HepG2 (cell line): ENCODE measurements around the gene ENHO. TPM values are rescaled to one million over a fixed set of nuclear protein-coding genes. Genes with fewer than 3 reads are reported as not detected.
A peak's percentile ranks its signal among the peaks of the same experiment; 100 is the strongest.

ENCODE experiments used
- CREM ChIP-seq, 2 experiments: sonication (generic) in 1 of 2; formaldehyde crosslinking in 1 of 2; IDR thresholded peaks; 2 replicates each; pipeline versions ENCODE4 v1.4.0 to v1.6.1; 2016 to 2020; ENCODE audit warnings: antibody characterized with exemption in 1 of 2, mild to moderate bottlenecking in 1 of 2, missing genetic modification reagents in 1 of 2
- ELF1 ChIP-seq: sonication (generic); formaldehyde crosslinking; IDR thresholded peaks from 2 replicates; pipeline ENCODE4 v1.4.0; 2020; ENCODE audit warnings: missing genetic modification reagents
- GATAD2A ChIP-seq: IDR thresholded peaks from 2 replicates; pipeline ENCODE4 v1.6.1; 2016
- ISL2 ChIP-seq: sonication (generic); formaldehyde crosslinking; IDR thresholded peaks from 2 replicates; pipeline ENCODE4 v1.5.0; 2020; ENCODE audit warnings: missing genetic modification reagents
- KLF9 ChIP-seq: IDR thresholded peaks from 2 replicates; pipeline ENCODE4 v1.6.1; 2016; ENCODE audit warnings: low read depth
- SAFB2 ChIP-seq: sonication (generic); formaldehyde crosslinking; IDR thresholded peaks from 2 replicates; pipeline ENCODE4 v1.5.1; 2020; ENCODE audit warnings: missing genetic modification reagents, low read depth, mild to moderate bottlenecking, borderline replicate concordance
- SOX6 ChIP-seq, 2 experiments: fragments of 450-650 bp in 1 of 2; sonication (generic) in 1 of 2; formaldehyde crosslinking in 1 of 2; IDR thresholded peaks; 2 replicates each; pipeline versions ENCODE4 v1.4.0 to v1.6.1; 2017 to 2020; ENCODE audit warnings: antibody characterized with exemption in 1 of 2, mild to moderate bottlenecking in 1 of 2, missing genetic modification reagents in 1 of 2
- TAF1 ChIP-seq: sonication (generic); formaldehyde crosslinking; IDR thresholded peaks from 2 replicates; pipeline ENCODE4 v1.4.0; 2020; ENCODE audit warnings: missing genetic modification reagents
- TBL1XR1 ChIP-seq: fragments of 150-350 bp; IDR thresholded peaks from 2 replicates; pipeline ENCODE4 v1.6.1; 2014; ENCODE audit warnings: borderline replicate concordance, low read length; ENCODE audit not compliant: partially characterized antibody
- TCF7 ChIP-seq: sonication (generic); IDR thresholded peaks from 2 replicates; pipeline ENCODE4 v1.6.1; 2016; ENCODE audit warnings: antibody characterized with exemption, low read depth
- U2AF1 ChIP-seq: fragments of 200-400 bp; formaldehyde crosslinking; optimal IDR thresholded peaks from 2 replicates; pipeline ENCODE3; 2017; ENCODE audit warnings: mild to moderate bottlenecking, low read depth, low read length
- XRCC5 ChIP-seq: fragments of 200-400 bp; formaldehyde crosslinking; optimal IDR thresholded peaks from 2 replicates; pipeline ENCODE3; 2017; ENCODE audit warnings: mild to moderate bottlenecking, low read length
- ZNF441 ChIP-seq: sonication (generic); formaldehyde crosslinking; IDR thresholded peaks from 2 replicates; pipeline ENCODE4 v1.7.0; 2021; ENCODE audit warnings: missing genetic modification reagents, borderline replicate concordance
- ZNF605 ChIP-seq: sonication (generic); formaldehyde crosslinking; IDR thresholded peaks from 2 replicates; pipeline ENCODE4 v1.8.0; 2022; ENCODE audit warnings: mild to moderate bottlenecking, missing genetic modification reagents
- ZNF619 ChIP-seq: sonication (generic); formaldehyde crosslinking; IDR thresholded peaks from 2 replicates; pipeline ENCODE4 v1.4.0; 2020; ENCODE audit warnings: mild to moderate bottlenecking, missing genetic modification reagents
- ZNF720 ChIP-seq: sonication (generic); formaldehyde crosslinking; IDR thresholded peaks from 2 replicates; pipeline ENCODE4 v1.4.0; 2020; ENCODE audit warnings: missing genetic modification reagents
- ZNF792 ChIP-seq: IDR thresholded peaks from 2 replicates; pipeline ENCODE4 v1.6.1; 2016
- ZSCAN30 ChIP-seq: sonication (generic); formaldehyde crosslinking; IDR thresholded peaks from 2 replicates; pipeline ENCODE4 v1.5.0; 2020; ENCODE audit warnings: mild to moderate bottlenecking, missing genetic modification reagents
- polyA plus RNA-seq, 8 experiments: library from polyadenylated mRNA; depleted of rRNA in 3 of 8; stranded (reverse) in 7 of 8; unstranded in 1 of 8; fragments of >200 nt; fragmentation: Illumina TruSeq in 4 of 8; extraction: Trizol in 4 of 8; gene quantifications; 2 replicates each; pipeline versions ENCODE4 v1.2.1 to v1.2.3, GENCODE V29; 2011 to 2016; ENCODE audit warnings: low read depth in 4 of 8, missing spikeins in 1 of 8, mixed read lengths in 1 of 8; ENCODE audit not compliant: insufficient read depth in 1 of 8
- total RNA-seq, 5 experiments: library from RNA; depleted of rRNA; stranded (reverse); fragments of >200 nt; fragmentation: Illumina TruSeq; extraction: Trizol; gene quantifications; 2 replicates each; pipeline ENCODE4 v1.2.3, GENCODE V29; 2016; ENCODE audit warnings: low read depth in 1 of 5
- TF ChIP-seq, protein P1 (sequence below): sonication (generic); formaldehyde crosslinking; IDR thresholded peaks from 2 replicates; pipeline ENCODE4 v1.4.0; 2020; ENCODE audit warnings: mild to moderate bottlenecking, missing genetic modification reagents
- TF ChIP-seq, protein P2 (sequence below): sonication (generic); formaldehyde crosslinking; IDR thresholded peaks from 2 replicates; pipeline ENCODE4 v1.5.0; 2020; ENCODE audit warnings: missing genetic modification reagents
- TF ChIP-seq, protein P3 (sequence below): sonication (generic); formaldehyde crosslinking; IDR thresholded peaks from 2 replicates; pipeline ENCODE4 v1.8.1; 2023; ENCODE audit warnings: mild to moderate bottlenecking, missing genetic modification reagents
- TF ChIP-seq, protein P4 (sequence below): sonication (generic); formaldehyde crosslinking; IDR thresholded peaks from 2 replicates; pipeline ENCODE4 v1.8.1; 2023; ENCODE audit warnings: mild to moderate bottlenecking, moderate library complexity, missing genetic modification reagents
- TF ChIP-seq, protein P5 (sequence below): sonication (generic); formaldehyde crosslinking; IDR thresholded peaks from 2 replicates; pipeline ENCODE4 v1.4.0; 2020; ENCODE audit warnings: missing genetic modification reagents
- TF ChIP-seq, protein P6 (sequence below): sonication (generic); formaldehyde crosslinking; IDR thresholded peaks from 2 replicates; pipeline ENCODE4 v1.4.0; 2020; ENCODE audit warnings: mild to moderate bottlenecking, low read depth, missing genetic modification reagents

The ENHO gene
- total and polyA plus RNA-seq, 2 of the 13 experiments (the other 11 are each of a cell fraction or from before 2014, with no cell fraction given): 0.08 to 0.60 TPM

DNA sequence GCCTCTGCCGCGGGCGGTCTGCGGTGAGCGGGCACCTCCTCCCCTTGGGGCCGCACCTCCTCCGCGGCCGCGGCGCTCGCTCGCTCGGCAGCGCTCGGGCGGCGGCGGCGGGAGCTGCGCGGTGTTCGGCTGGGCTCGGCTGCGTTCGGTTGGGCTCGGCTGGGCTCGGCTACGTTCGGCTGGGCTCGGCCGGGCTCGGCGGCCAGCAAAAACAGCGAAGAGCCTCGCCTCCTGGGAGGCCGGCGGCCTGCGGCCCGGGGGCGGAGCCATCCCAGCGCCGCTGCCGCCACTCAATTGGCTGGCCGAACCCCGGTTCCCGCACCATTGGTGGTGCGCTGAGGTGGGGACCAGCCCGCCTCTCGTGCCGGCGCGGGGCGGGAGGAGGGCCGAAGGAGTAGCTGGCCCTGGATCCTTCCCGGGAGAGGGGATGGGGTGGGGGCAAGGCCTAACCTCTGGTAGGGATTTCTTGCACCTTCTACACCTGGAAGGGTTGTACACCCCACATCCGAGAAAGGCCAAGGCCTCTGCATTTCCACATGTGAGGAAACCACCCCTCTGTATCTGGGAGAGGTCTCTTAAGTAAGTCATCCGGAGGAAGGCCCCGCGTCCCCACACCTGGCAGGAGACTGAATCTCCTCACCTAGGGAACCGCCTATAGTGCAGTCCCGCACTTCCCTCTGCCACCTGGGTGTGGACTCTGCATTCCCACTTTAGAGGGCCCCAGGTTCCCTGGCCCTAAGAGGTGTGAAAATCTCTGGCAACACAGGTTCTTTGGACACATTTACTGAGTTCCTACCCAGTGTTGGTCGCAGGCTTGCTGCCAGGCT is at the start of gene ENHO (continued):
- no peak for TF ChIP-seq TCF7
- peak; percentile 61; the same call in 1 of the 2 replicates for TF ChIP-seq SAFB2 (CRISPR knock-in tag)
- no peak for TF ChIP-seq GATAD2A (CRISPR knock-in tag)
- TF ChIP-seq ZNF619: no peak
- peak; percentile 53; the same call in 1 of the 2 replicates for TF ChIP-seq ZNF441
- no peak for TF ChIP-seq ELF1 (CRISPR knock-in tag)
- no peak for TF ChIP-seq TBL1XR1
- TF ChIP-seq, protein P1, sequence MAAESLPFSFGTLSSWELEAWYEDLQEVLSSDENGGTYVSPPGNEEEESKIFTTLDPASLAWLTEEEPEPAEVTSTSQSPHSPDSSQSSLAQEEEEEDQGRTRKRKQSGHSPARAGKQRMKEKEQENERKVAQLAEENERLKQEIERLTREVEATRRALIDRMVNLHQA: no peak
- TF ChIP-seq ISL2 (CRISPR knock-in tag): no peak
- TF ChIP-seq TAF1 (CRISPR knock-in tag): no peak
- TF ChIP-seq XRCC5: no peak
- TF ChIP-seq ZSCAN30 (CRISPR knock-in tag): no peak
- TF ChIP-seq ZNF720: no peak
- TF ChIP-seq, protein P2, sequence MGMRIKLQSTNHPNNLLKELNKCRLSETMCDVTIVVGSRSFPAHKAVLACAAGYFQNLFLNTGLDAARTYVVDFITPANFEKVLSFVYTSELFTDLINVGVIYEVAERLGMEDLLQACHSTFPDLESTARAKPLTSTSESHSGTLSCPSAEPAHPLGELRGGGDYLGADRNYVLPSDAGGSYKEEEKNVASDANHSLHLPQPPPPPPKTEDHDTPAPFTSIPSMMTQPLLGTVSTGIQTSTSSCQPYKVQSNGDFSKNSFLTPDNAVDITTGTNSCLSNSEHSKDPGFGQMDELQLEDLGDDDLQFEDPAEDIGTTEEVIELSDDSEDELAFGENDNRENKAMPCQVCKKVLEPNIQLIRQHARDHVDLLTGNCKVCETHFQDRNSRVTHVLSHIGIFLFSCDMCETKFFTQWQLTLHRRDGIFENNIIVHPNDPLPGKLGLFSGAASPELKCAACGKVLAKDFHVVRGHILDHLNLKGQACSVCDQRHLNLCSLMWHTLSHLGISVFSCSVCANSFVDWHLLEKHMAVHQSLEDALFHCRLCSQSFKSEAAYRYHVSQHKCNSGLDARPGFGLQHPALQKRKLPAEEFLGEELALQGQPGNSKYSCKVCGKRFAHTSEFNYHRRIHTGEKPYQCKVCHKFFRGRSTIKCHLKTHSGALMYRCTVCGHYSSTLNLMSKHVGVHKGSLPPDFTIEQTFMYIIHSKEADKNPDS: no peak
- TF ChIP-seq, protein P3, sequence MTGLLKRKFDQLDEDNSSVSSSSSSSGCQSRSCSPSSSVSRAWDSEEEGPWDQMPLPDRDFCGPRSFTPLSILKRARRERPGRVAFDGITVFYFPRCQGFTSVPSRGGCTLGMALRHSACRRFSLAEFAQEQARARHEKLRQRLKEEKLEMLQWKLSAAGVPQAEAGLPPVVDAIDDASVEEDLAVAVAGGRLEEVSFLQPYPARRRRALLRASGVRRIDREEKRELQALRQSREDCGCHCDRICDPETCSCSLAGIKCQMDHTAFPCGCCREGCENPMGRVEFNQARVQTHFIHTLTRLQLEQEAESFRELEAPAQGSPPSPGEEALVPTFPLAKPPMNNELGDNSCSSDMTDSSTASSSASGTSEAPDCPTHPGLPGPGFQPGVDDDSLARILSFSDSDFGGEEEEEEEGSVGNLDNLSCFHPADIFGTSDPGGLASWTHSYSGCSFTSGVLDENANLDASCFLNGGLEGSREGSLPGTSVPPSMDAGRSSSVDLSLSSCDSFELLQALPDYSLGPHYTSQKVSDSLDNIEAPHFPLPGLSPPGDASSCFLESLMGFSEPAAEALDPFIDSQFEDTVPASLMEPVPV (CRISPR knock-in tag): no peak
- no peak for TF ChIP-seq ZNF792
- no peak for TF ChIP-seq U2AF1
- no peak for TF ChIP-seq SOX6 (IDR thresholded peaks at IDR 0.05)
- TF ChIP-seq SOX6 (CRISPR knock-in tag; IDR thresholded peaks at IDR 0.05): no peak
- TF ChIP-seq, protein P4, sequence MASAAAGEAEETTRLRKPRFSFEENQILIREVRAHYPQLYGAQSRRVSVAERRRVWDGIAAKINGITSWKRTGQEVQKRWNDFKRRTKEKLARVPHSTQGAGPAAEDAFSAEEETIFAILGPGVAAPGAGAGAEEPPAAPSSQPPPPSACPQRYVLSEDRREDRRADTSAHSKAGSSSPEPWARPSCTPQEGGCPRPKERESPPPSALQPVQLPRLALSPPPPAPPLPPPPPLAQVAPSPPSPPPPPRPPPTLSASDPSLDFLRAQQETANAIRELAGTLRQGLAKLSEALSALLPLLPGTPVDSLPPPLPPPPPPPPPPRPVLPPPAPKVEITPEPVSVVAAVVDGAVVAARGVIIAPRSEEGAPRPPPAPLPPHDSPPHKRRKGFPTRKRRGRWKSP (CRISPR knock-in tag): no peak
- TF ChIP-seq ZNF605 (CRISPR knock-in tag): no peak
- TF ChIP-seq, protein P5, sequence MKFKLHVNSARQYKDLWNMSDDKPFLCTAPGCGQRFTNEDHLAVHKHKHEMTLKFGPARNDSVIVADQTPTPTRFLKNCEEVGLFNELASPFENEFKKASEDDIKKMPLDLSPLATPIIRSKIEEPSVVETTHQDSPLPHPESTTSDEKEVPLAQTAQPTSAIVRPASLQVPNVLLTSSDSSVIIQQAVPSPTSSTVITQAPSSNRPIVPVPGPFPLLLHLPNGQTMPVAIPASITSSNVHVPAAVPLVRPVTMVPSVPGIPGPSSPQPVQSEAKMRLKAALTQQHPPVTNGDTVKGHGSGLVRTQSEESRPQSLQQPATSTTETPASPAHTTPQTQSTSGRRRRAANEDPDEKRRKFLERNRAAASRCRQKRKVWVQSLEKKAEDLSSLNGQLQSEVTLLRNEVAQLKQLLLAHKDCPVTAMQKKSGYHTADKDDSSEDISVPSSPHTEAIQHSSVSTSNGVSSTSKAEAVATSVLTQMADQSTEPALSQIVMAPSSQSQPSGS (CRISPR knock-in tag): no peak
- TF ChIP-seq, protein P6, sequence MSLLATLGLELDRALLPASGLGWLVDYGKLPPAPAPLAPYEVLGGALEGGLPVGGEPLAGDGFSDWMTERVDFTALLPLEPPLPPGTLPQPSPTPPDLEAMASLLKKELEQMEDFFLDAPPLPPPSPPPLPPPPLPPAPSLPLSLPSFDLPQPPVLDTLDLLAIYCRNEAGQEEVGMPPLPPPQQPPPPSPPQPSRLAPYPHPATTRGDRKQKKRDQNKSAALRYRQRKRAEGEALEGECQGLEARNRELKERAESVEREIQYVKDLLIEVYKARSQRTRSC (CRISPR knock-in tag): no peak
- TF ChIP-seq CREM (IDR thresholded peaks at IDR 0.05): no peak
- TF ChIP-seq CREM (CRISPR knock-in tag; IDR thresholded peaks at IDR 0.05): no peak
- no peak for TF ChIP-seq KLF9 (CRISPR knock-in tag)
